Measurements from ENCODE around the gene LOC128125822.
"Not testable (repeated sequence)": the region's sequence is repeated elsewhere in the genome, so short reads cannot be mapped to it uniquely, and the experiment has no call there.

LOC128125822 gene

GRCh38 chr6:63572044-63572746, at the start of gene LOC128125822, which contains the start of gene PTP4A1:
TSS of gene LOC128125822 (plus strand) at chr6:63572480.
TSS of gene PTP4A1 (plus strand) at chr6:63572480. CDS start at chr6:63576881, 4,401 bp downstream.
- peak; percentile 99 for DNase-seq (ENCODE audit: low read depth)
- peak within 1 kb of the TSS; percentile 75 for H3K4me3 ChIP-seq (ENCODE audit: low read depth, low read length)
- no peak for TF ChIP-seq CTCF (conservative IDR thresholded peaks at IDR 0.05; ENCODE audit: low read depth, low read length)

GRCh38 chr6:63522911-63523287, 49.4 kb upstream of the LOC128125822 start:
- not testable (repeated sequence) for H3K4me3 ChIP-seq (ENCODE audit: low read depth, low read length); DNase-seq (ENCODE audit: low read depth)

- H3K4me3 ChIP-seq (ENCODE audit: low read depth, low read length) = no peak overlapping the region
- DNase-seq (ENCODE audit: low read depth) = no peak
- TF ChIP-seq CTCF (conservative IDR thresholded peaks at IDR 0.05; ENCODE audit: low read depth, low read length) = no peak
Observed at GRCh38 chr6:63523630-63524029, 48.6 kb upstream of the LOC128125822 start.

- TF ChIP-seq CTCF (conservative IDR thresholded peaks at IDR 0.05; ENCODE audit: low read depth, low read length) = no peak
- DNase-seq (ENCODE audit: low read depth) = no peak
- H3K4me3 ChIP-seq (ENCODE audit: low read depth, low read length) = no peak overlapping the region
Observed at GRCh38 chr6:63525186-63525878, 46.9 kb upstream of the LOC128125822 start.

GRCh38 chr6:63526931-63527330, 45.3 kb upstream of the LOC128125822 start:
- no peak for TF ChIP-seq CTCF (conservative IDR thresholded peaks at IDR 0.05; ENCODE audit: low read depth, low read length)
- DNase-seq (ENCODE audit: low read depth) = no peak
- H3K4me3 ChIP-seq (ENCODE audit: low read depth, low read length) = no peak overlapping the region

- DNase-seq (ENCODE audit: low read depth) = peak; percentile 99
- TF ChIP-seq CTCF (conservative IDR thresholded peaks at IDR 0.05; ENCODE audit: low read depth, low read length) = no peak
- H3K4me3 ChIP-seq (ENCODE audit: low read depth, low read length) = no peak overlapping the region
Observed at GRCh38 chr6:63527658-63528514, 44.4 kb upstream of the LOC128125822 start.

GRCh38 chr6:63529498-63529897, 42.8 kb upstream of the LOC128125822 start:
- H3K4me3 ChIP-seq (ENCODE audit: low read depth, low read length) = no peak overlapping the region
- no peak for TF ChIP-seq CTCF (conservative IDR thresholded peaks at IDR 0.05; ENCODE audit: low read depth, low read length)
- no peak for DNase-seq (ENCODE audit: low read depth)

Data from choroid plexus epithelial cell (primary cell).